ENCODE data around the gene HNRNPH3. TPM values are rescaled to one million over a fixed set of nuclear protein-coding genes. Genes with fewer than 3 reads are reported as not detected.

The HNRNPH3 gene
- polyA plus RNA-seq, 2 of the 4 experiments (the other 2 are of a cell fraction), result 210 to 354 TPM

- TF ChIP-seq CTCF (IDR thresholded peaks at IDR 0.05) (peak; percentile 52), RAD21 (conservative IDR thresholded peaks at IDR 0.05 in 1 of 2, IDR thresholded peaks at IDR 0.05 in 1 of 2) (peak; percentile 28 to 45; a peak in 3 of 5 replicates), ATOH8 (CRISPR knock-in tag; IDR thresholded peaks at IDR 0.05; ENCODE audit: low read depth) (no peak), SREBF2 (IDR thresholded peaks at IDR 0.05) (no peak), HOXB13 (CRISPR knock-in tag; IDR thresholded peaks at IDR 0.05; ENCODE audit: low read depth) (0 out of 2 replicates have a peak, but pooled peaks have one; percentile 24), TFCP2L1 (CRISPR knock-in tag; IDR thresholded peaks at IDR 0.05) (peak; percentile 93), BHLHE40 (IDR thresholded peaks at IDR 0.05; ENCODE audit: low read depth, low read length) (no peak), EHF (CRISPR knock-in tag; IDR thresholded peaks at IDR 0.05) (no peak; the same call in 1 of the 2 replicates), CHD4 (IDR thresholded peaks at IDR 0.05; ENCODE audit: borderline replicate concordance) (no peak), HOXB5 (CRISPR knock-in tag; IDR thresholded peaks at IDR 0.05) (0 out of 2 replicates have a peak, but pooled peaks have one; percentile 53), BCL3 (IDR thresholded peaks at IDR 0.05) (no peak), ZC3H11A (IDR thresholded peaks at IDR 0.05) (no peak), TP53 (CRISPR knock-in tag; IDR thresholded peaks at IDR 0.05) (0 out of 2 replicates have a peak, but pooled peaks have one; percentile 46)
Measured at GRCh38 chr10:68332259-68333057, 594 bp downstream of the HNRNPH3 start, which contains the start of gene PBLD (continued).

GRCh38 chr10:68333058-68333395 lies 1.2 kb downstream of the HNRNPH3 start:
- ATAC-seq (no peak), FAIRE-seq (no peak), DNase-seq (ENCODE audit: low read depth in 1 of 2, low spot score in 1 of 2) (no peak)
- ChIA-PET CTCF (interaction anchor here (0.6 to 2.6 kb wide), 9 partner anchors 15 to 567 kb away, joined by 3 to 11 read pairs (median 3); no protein-coding TSS in a partner anchor), POLR2A (interaction anchor here (0.6 to 2.1 kb wide), 10 partner anchors 9 to 712 kb away, joined by 3 to 22 read pairs (median 5); partner anchors contain the start of genes RUFY2 and SIRT1)
- peaks cover 54% of the 10 kb centered on the region for H3K4me1 ChIP-seq
- peak overlapping the region; percentile 93 for H3K4me2 ChIP-seq
- H3K9me3 ChIP-seq, result no peaks in the 10 kb centered on the region
- TF ChIP-seq KDM5A (IDR thresholded peaks at IDR 0.05) (peak; percentile 9; the same call in 1 of the 2 replicates), RAD21 (conservative IDR thresholded peaks at IDR 0.05 in 1 of 2, IDR thresholded peaks at IDR 0.05 in 1 of 2) (0 out of 5 replicates have a peak, but pooled peaks of 1 of the 2 experiments have one; percentile 4), CHD2 (IDR thresholded peaks at IDR 0.05; ENCODE audit: low read length, partially characterized antibody) (no peak)
- 2% methylated on average over 10 of the region's 10 CpGs for WGBS (ENCODE audit: missing lambda C conversion rate)
- H3K27ac ChIP-seq, result peak overlapping the region; percentile 99
- H3K4me3 ChIP-seq, result peak overlapping the region; percentile 97

- H3K4me2 ChIP-seq, result peak overlapping the region; percentile 93
- FAIRE-seq (no peak), ATAC-seq (no peak), DNase-seq (ENCODE audit: low read depth in 1 of 2, low spot score in 1 of 2) (no peak)
- peaks cover 51% of the 10 kb centered on the region for H3K4me1 ChIP-seq
- peak overlapping the region; percentile 97 for H3K4me3 ChIP-seq
- ChIA-PET CTCF (interaction anchor here (0.6 to 2.6 kb wide), 7 partner anchors 14 to 479 kb away, joined by 3 to 11 read pairs (median 3); no protein-coding TSS in a partner anchor), POLR2A (interaction anchor here (1.0 to 2.1 kb wide), 4 partner anchors 10 to 450 kb away, joined by 3 to 22 read pairs (median 3); partner anchors contain the start of genes RUFY2 and SIRT1)
- H3K9me3 ChIP-seq, result no peaks in the 10 kb centered on the region
- TF ChIP-seq HES2 (IDR thresholded peaks at IDR 0.05), result no peak
- peak; percentile 73 for TF ChIP-seq USF2 (IDR thresholded peaks at IDR 0.05)
- no peak for TF ChIP-seq HOXB13 (CRISPR knock-in tag; IDR thresholded peaks at IDR 0.05; ENCODE audit: low read depth)
- TF ChIP-seq RCOR1 (IDR thresholded peaks at IDR 0.05; ENCODE audit: low read depth, low read length), result no peak
- WGBS (ENCODE audit: missing lambda C conversion rate), result 3% methylated on average over 10 of the region's 10 CpGs
- peak overlapping the region; percentile 99 for H3K27ac ChIP-seq
Measured at GRCh38 chr10:68333440-68334431, 1.9 kb downstream of the HNRNPH3 start.

All from A549 (cell line).